LNCAP (cell line): ENCODE measurements around the gene REEP5.

Source experiments
- CTCF ChIP-seq: fragments of 450-650 bp; IDR thresholded peaks from 2 replicates; pipeline ENCODE4 v1.5.1; 2017; ENCODE audit warnings: mild to moderate bottlenecking

Gene REEP5

GRCh38 chr5:112830378-112830777 lies 91.6 kb downstream of the REEP5 start:
- no peak for TF ChIP-seq CTCF
